ENCODE data around the gene HDAC4.

- TF ChIP-seq YY1 (IDR thresholded peaks at IDR 0.05; ENCODE audit: insufficient read depth, insufficient read length) (no peak), ZNF274 (IDR thresholded peaks at IDR 0.05; ENCODE audit: low read depth, low read length) (no peak)
Observed at GRCh38 chr2:239198221-239198620, 202.6 kb downstream of the HDAC4 start.
